ENCODE data around the gene SLMAP.

DNA sequence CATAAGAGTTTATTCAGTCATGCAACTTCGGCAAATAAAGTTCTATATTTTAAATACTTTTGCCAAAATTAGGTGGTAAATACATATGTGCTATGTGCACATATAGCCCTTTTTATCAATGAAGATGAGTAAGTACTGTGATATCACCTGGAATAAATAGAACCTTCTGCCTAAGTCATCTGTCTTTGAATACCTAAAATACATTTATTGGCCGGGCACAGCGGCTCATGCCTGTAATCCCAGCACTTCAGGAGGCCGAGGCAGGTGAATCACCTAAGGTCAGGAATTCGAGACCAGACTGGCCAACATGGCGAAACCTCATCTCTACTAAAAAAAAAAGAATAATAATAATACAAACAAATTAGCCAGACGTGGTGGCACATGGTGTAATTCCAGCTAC, 178.3 kb downstream of the SLMAP start:
- TF ChIP-seq, protein P1, sequence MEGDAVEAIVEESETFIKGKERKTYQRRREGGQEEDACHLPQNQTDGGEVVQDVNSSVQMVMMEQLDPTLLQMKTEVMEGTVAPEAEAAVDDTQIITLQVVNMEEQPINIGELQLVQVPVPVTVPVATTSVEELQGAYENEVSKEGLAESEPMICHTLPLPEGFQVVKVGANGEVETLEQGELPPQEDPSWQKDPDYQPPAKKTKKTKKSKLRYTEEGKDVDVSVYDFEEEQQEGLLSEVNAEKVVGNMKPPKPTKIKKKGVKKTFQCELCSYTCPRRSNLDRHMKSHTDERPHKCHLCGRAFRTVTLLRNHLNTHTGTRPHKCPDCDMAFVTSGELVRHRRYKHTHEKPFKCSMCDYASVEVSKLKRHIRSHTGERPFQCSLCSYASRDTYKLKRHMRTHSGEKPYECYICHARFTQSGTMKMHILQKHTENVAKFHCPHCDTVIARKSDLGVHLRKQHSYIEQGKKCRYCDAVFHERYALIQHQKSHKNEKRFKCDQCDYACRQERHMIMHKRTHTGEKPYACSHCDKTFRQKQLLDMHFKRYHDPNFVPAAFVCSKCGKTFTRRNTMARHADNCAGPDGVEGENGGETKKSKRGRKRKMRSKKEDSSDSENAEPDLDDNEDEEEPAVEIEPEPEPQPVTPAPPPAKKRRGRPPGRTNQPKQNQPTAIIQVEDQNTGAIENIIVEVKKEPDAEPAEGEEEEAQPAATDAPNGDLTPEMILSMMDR (IDR thresholded peaks at IDR 0.05) = no peak
- TF ChIP-seq POLR2AphosphoS5 (IDR thresholded peaks at IDR 0.05) (no peak), POLR2A (IDR thresholded peaks at IDR 0.05) (no peak), EP300 (IDR thresholded peaks at IDR 0.05) (no peak)

All from suprapubic skin (tissue), 4 donors.